Measurements from ENCODE around the gene STK10. TPM values are rescaled to one million over a fixed set of nuclear protein-coding genes. Genes with fewer than 3 reads are reported as not detected.

STK10 gene
- polyA plus RNA-seq, 1 of the 3 experiments (the other 2 are of a cell fraction), result 11.0 TPM

- POLR2A ChIA-PET, result no interaction called here
- H3K9ac ChIP-seq, result no peak overlapping the region
- no peaks in the 10 kb centered on the region for H3K9me3 ChIP-seq
- CTCF ChIA-PET, result interaction anchor here (0.9 to 1.0 kb wide), 2 partner anchors 28 to 118 kb away, joined by 3 read pairs; partner anchors contain the start of gene STK10
- 96% methylated on average over 3 of the region's 3 CpGs for WGBS (ENCODE audit: low lambda C conversion rate)
- no peak overlapping the region for H2AFZ ChIP-seq (ENCODE audit: low read depth)
- DNase-seq, result no peak
- TF ChIP-seq, protein P1, sequence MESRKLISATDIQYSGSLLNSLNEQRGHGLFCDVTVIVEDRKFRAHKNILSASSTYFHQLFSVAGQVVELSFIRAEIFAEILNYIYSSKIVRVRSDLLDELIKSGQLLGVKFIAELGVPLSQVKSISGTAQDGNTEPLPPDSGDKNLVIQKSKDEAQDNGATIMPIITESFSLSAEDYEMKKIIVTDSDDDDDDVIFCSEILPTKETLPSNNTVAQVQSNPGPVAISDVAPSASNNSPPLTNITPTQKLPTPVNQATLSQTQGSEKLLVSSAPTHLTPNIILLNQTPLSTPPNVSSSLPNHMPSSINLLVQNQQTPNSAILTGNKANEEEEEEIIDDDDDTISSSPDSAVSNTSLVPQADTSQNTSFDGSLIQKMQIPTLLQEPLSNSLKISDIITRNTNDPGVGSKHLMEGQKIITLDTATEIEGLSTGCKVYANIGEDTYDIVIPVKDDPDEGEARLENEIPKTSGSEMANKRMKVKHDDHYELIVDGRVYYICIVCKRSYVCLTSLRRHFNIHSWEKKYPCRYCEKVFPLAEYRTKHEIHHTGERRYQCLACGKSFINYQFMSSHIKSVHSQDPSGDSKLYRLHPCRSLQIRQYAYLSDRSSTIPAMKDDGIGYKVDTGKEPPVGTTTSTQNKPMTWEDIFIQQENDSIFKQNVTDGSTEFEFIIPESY (IDR thresholded peaks at IDR 0.05; ENCODE audit: borderline replicate concordance, low read depth), result no peak
- no peak for TF ChIP-seq FOXM1 (IDR thresholded peaks at IDR 0.05; ENCODE audit: low read depth)
- no peak for TF ChIP-seq USF2 (IDR thresholded peaks at IDR 0.05; ENCODE audit: borderline replicate concordance, low read depth, low read length)
- TF ChIP-seq, protein P2, sequence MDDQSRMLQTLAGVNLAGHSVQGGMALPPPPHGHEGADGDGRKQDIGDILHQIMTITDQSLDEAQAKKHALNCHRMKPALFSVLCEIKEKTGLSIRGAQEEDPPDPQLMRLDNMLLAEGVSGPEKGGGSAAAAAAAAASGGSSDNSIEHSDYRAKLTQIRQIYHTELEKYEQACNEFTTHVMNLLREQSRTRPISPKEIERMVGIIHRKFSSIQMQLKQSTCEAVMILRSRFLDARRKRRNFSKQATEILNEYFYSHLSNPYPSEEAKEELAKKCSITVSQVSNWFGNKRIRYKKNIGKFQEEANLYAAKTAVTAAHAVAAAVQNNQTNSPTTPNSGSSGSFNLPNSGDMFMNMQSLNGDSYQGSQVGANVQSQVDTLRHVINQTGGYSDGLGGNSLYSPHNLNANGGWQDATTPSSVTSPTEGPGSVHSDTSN (IDR thresholded peaks at IDR 0.05), result no peak
- no peak for TF ChIP-seq RCOR1 (IDR thresholded peaks at IDR 0.05; ENCODE audit: low read length)
- no peak for TF ChIP-seq MEF2A (IDR thresholded peaks at IDR 0.05; ENCODE audit: borderline replicate concordance, low read depth)
- no peak for TF ChIP-seq NFIC (IDR thresholded peaks at IDR 0.05; ENCODE audit: borderline replicate concordance)
- TF ChIP-seq, protein P3, sequence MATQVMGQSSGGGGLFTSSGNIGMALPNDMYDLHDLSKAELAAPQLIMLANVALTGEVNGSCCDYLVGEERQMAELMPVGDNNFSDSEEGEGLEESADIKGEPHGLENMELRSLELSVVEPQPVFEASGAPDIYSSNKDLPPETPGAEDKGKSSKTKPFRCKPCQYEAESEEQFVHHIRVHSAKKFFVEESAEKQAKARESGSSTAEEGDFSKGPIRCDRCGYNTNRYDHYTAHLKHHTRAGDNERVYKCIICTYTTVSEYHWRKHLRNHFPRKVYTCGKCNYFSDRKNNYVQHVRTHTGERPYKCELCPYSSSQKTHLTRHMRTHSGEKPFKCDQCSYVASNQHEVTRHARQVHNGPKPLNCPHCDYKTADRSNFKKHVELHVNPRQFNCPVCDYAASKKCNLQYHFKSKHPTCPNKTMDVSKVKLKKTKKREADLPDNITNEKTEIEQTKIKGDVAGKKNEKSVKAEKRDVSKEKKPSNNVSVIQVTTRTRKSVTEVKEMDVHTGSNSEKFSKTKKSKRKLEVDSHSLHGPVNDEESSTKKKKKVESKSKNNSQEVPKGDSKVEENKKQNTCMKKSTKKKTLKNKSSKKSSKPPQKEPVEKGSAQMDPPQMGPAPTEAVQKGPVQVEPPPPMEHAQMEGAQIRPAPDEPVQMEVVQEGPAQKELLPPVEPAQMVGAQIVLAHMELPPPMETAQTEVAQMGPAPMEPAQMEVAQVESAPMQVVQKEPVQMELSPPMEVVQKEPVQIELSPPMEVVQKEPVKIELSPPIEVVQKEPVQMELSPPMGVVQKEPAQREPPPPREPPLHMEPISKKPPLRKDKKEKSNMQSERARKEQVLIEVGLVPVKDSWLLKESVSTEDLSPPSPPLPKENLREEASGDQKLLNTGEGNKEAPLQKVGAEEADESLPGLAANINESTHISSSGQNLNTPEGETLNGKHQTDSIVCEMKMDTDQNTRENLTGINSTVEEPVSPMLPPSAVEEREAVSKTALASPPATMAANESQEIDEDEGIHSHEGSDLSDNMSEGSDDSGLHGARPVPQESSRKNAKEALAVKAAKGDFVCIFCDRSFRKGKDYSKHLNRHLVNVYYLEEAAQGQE (IDR thresholded peaks at IDR 0.05; ENCODE audit: low read depth, low read length), result no peak
- TF ChIP-seq CHD2 (IDR thresholded peaks at IDR 0.05; ENCODE audit: low read length, partially characterized antibody), result no peak
- no peak for TF ChIP-seq USF1 (IDR thresholded peaks at IDR 0.05; ENCODE audit: borderline replicate concordance, low read depth)
- TF ChIP-seq RFX5 (IDR thresholded peaks at IDR 0.05; ENCODE audit: low read length), result no peak
- no peak for TF ChIP-seq YY1 (IDR thresholded peaks at IDR 0.05; ENCODE audit: low read depth)
- TF ChIP-seq SMC3 (IDR thresholded peaks at IDR 0.05; ENCODE audit: low read depth, low read length), result no peak
- TF ChIP-seq MAX (IDR thresholded peaks at IDR 0.05; ENCODE audit: low read depth), result no peak
- TF ChIP-seq SIN3A (IDR thresholded peaks at IDR 0.05; ENCODE audit: borderline replicate concordance, low read depth, low read length), result no peak
- TF ChIP-seq, protein P4, sequence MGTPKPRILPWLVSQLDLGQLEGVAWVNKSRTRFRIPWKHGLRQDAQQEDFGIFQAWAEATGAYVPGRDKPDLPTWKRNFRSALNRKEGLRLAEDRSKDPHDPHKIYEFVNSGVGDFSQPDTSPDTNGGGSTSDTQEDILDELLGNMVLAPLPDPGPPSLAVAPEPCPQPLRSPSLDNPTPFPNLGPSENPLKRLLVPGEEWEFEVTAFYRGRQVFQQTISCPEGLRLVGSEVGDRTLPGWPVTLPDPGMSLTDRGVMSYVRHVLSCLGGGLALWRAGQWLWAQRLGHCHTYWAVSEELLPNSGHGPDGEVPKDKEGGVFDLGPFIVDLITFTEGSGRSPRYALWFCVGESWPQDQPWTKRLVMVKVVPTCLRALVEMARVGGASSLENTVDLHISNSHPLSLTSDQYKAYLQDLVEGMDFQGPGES (IDR thresholded peaks at IDR 0.05; ENCODE audit: low read depth, low read length), result no peak
- no peak for TF ChIP-seq EZH2phosphoT487 (IDR thresholded peaks at IDR 0.05; ENCODE audit: borderline replicate concordance, low read depth)
- no peak for TF ChIP-seq POLR2AphosphoS5 (IDR thresholded peaks at IDR 0.05; ENCODE audit: low read depth, low read length)
- H3K4me2 ChIP-seq, result no peak overlapping the region
- H4K20me1 ChIP-seq (ENCODE audit: insufficient read depth), result 0 out of 2 replicates have a peak, but pooled peaks cover 10% of the 10 kb centered on the region
- H3K4me3 ChIP-seq (ENCODE audit: low read depth in 2 of 2, low read length in 1 of 2), result no peak overlapping the region
- H3K9me2 ChIP-seq, result no peaks in the 10 kb centered on the region
- no peak overlapping the region for H3K27ac ChIP-seq (ENCODE audit: low read depth in 2 of 2, low read length in 1 of 2)
- H3K79me2 ChIP-seq (ENCODE audit: insufficient read depth), result peaks cover 84% of the 10 kb centered on the region
- H3K27me3 ChIP-seq (ENCODE audit: insufficient read depth), result no peaks in the 10 kb centered on the region
- no peaks in the 10 kb centered on the region; a peak in 1 of 4 replicates for H3K4me1 ChIP-seq (ENCODE audit: control insufficient read depth in 1 of 2, insufficient read depth in 2 of 2, low read depth in 1 of 2, low read length in 1 of 2)
- H3F3A ChIP-seq (replicated peaks; ENCODE audit: insufficient read depth), result peaks cover 10% of the 10 kb centered on the region
- H3K36me3 ChIP-seq (replicated peaks in 1 of 2; ENCODE audit: control insufficient read depth in 1 of 2, insufficient read depth in 2 of 2, low read length in 1 of 2), result peaks cover 13 to 64% of the 10 kb centered on the region in 2 experiments
Measured at GRCh38 chr5:172216345-172216744, 28.3 kb upstream of the STK10 start.
